Fibroblast of lung (primary cell): ENCODE results near the gene CALHM1.

Experiments used
- EZH2 ChIP-seq: IDR thresholded peaks from 2 replicates; pipeline ENCODE4 v1.5.1; 2012; ENCODE audit warnings: low read length, control low read depth, mild to moderate bottlenecking; ENCODE audit errors: missing control alignments
- TF ChIP-seq, protein P1 (sequence below), 2 donors: IDR thresholded peaks in 1 of 2; conservative IDR thresholded peaks in 1 of 2; 1 replicate in 1 of 2; 2 replicates in 1 of 2; pipeline ENCODE4 v1.5.1; 2011 to 2012; ENCODE audit warnings: low read length in 2 of 2, control low read depth in 1 of 2, inconsistent platforms in 1 of 2, low read depth in 1 of 2, mild to moderate bottlenecking in 1 of 2

DNA sequence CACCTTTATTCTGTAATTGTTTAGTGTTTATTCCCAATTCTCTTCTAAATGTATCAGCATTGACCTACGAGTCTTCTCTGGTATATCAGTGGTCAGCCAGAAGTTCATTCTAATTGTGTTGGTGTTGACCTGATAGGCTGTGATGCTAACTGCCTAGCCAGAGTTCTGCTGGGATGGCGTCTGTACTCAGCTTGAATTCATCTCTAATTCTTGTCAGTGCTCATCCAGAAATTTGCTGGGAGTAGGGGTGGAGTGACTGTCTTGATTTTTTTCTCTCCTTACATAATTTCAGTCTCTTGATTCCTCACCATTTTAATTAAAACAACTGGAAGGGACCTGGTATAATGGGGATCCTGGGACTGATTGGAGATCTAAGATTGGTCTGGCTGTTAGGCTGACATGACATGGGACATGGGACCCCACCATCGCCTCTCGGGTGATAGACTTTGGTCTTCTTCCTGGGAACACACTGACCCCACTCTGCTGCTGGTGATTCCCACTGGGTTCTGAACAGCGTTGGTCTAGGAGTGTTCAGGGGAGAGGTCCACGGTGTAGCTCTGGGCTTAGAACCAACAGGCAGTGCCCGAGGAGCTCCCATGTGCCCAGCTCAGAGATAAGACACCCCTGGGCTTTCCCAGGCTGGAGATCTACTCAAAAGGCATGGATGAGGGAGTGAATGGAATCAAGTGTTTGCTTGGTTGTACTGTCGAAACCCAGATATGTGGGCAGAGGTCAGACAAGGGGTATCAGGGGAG is 38.6 kb upstream of the CALHM1 start:
- TF ChIP-seq, protein P1, sequence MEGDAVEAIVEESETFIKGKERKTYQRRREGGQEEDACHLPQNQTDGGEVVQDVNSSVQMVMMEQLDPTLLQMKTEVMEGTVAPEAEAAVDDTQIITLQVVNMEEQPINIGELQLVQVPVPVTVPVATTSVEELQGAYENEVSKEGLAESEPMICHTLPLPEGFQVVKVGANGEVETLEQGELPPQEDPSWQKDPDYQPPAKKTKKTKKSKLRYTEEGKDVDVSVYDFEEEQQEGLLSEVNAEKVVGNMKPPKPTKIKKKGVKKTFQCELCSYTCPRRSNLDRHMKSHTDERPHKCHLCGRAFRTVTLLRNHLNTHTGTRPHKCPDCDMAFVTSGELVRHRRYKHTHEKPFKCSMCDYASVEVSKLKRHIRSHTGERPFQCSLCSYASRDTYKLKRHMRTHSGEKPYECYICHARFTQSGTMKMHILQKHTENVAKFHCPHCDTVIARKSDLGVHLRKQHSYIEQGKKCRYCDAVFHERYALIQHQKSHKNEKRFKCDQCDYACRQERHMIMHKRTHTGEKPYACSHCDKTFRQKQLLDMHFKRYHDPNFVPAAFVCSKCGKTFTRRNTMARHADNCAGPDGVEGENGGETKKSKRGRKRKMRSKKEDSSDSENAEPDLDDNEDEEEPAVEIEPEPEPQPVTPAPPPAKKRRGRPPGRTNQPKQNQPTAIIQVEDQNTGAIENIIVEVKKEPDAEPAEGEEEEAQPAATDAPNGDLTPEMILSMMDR (conservative IDR thresholded peaks at IDR 0.05 in 1 of 2, IDR thresholded peaks at IDR 0.05 in 1 of 2; ENCODE audit: low read depth in 1 of 2, low read length in 2 of 2): no peak
- TF ChIP-seq EZH2: no peak
